Lung (tissue), 12 donors: Measurements from ENCODE around the gene SAMD11. TPM values are rescaled to one million over a fixed set of nuclear protein-coding genes. Genes with fewer than 3 reads are reported as not detected.
"Not testable (repeated sequence)": the region's sequence is repeated elsewhere in the genome, so short reads cannot be mapped to it uniquely, and the experiment has no call there.

Experiments
- ATAC-seq: fragments of 200-7000 bp; cut with Tn5 transposase; one replicate; pipeline ENCODE4 v1.9.1; 2020; ENCODE audit warnings: moderate number of reproducible peaks; ENCODE audit not compliant: insufficient read depth, low FRiP score
- DNase-seq, 3 donors: peaks; one replicate each; pipeline ENCODE4 v3.0.0-alpha.2; 2013 to 2017
- H3K27ac ChIP-seq, 2 donors: one replicate each; pipeline ENCODE4 v1.5.1; 2013; ENCODE audit warnings: mild to moderate bottlenecking in 2 of 2, moderate library complexity in 2 of 2, control low read depth in 1 of 2, inconsistent platforms in 1 of 2, low read depth in 1 of 2, low read length in 1 of 2
- H3K27me3 ChIP-seq, 3 donors: one replicate each; pipeline ENCODE4 v1.5.1; 2013; ENCODE audit warnings: low read length in 2 of 3; ENCODE audit not compliant: control insufficient read depth in 3 of 3, insufficient read depth in 3 of 3
- H3K36me3 ChIP-seq, 4 donors: one replicate each; pipeline ENCODE4 v1.5.1; 2013; ENCODE audit warnings: low read length in 4 of 4, mild to moderate bottlenecking in 1 of 4, moderate library complexity in 1 of 4; ENCODE audit not compliant: control insufficient read depth in 4 of 4, insufficient read depth in 4 of 4
- H3K4me1 ChIP-seq, 5 donors: one replicate each; pipeline ENCODE4 v1.5.1; 2013; ENCODE audit warnings: low read length in 5 of 5, mild to moderate bottlenecking in 2 of 5, moderate library complexity in 1 of 5; ENCODE audit not compliant: control insufficient read depth in 5 of 5, insufficient read depth in 5 of 5
- H3K4me3 ChIP-seq: one replicate; pipeline ENCODE4 v1.5.1; 2013; ENCODE audit warnings: mild to moderate bottlenecking, control low read depth, moderate library complexity
- H3K9ac ChIP-seq, 2 donors: one replicate each; pipeline ENCODE4 v1.5.1; 2013; ENCODE audit warnings: low read length in 2 of 2, control low read depth in 1 of 2; ENCODE audit not compliant: insufficient read depth in 1 of 2
- H3K9me3 ChIP-seq, 4 donors: one replicate each; pipeline ENCODE4 v1.5.1; 2013; ENCODE audit warnings: low read length in 3 of 4, mild to moderate bottlenecking in 1 of 4, moderate library complexity in 1 of 4; ENCODE audit not compliant: control insufficient read depth in 4 of 4, insufficient read depth in 3 of 4
- CTCF ChIP-seq: IDR thresholded peaks from 2 replicates; pipeline ENCODE4 v1.5.1; 2012; ENCODE audit warnings: mild to moderate bottlenecking; ENCODE audit errors: control extremely low read depth, extremely low read depth
- WGBS, 2 donors: extraction: QIAGEN DNeasy Blood & Tissue Kit; methylation state at CpG; one replicate each; pipeline ENCODE4 v1.1.7; 2013; 5-methylcytosine and 5-hydroxymethylcytosine counted together
- polyA plus RNA-seq, 2 donors: library from polyadenylated mRNA; stranded (reverse); fragments of 200-250 nt; gene quantifications; one replicate each; pipeline ENCODE4 v1.2.1, GENCODE V29; 2013
- total RNA-seq, 2 donors: library from RNA; depleted of rRNA in 1 of 2; stranded (reverse); fragments of >200 nt in 1 of 2; gene quantifications; one replicate each; pipeline ENCODE4 v1.2.1, GENCODE V29; 2014 to 2021
- donor health status: control.
- donor health status: control.
- donor health status: Bipolar disorder and iron deficiency.
- donor health status: healthy.
- donor health status: DM: yes; HTN: yes; CAD: no.

SAMD11 gene
- total and polyA plus RNA-seq, 4 donors = 3.7 to 26.3 (median 5.8) TPM

GRCh38 chr1:886311-886710 is 37.4 kb upstream of the SAMD11 start:
- no peak for TF ChIP-seq CTCF
- H3K4me1 ChIP-seq = no peaks in the 10 kb centered on the region
- ATAC-seq = no peak
- no peak overlapping the region for H3K4me3 ChIP-seq
- H3K36me3 ChIP-seq = no peaks in the 10 kb centered on the region
- H3K9ac ChIP-seq = no peak overlapping the region
- H3K27ac ChIP-seq = no peak overlapping the region
- DNase-seq = no peak
- 77 to 80% methylated on average over 1 of the region's 1 CpG for WGBS, 2 donors
- H3K9me3 ChIP-seq = no peaks in the 10 kb centered on the region
- H3K27me3 ChIP-seq = peaks cover 0 to 3% (median 2%) of the 10 kb centered on the region in 3 donors

GRCh38 chr1:886760-887159 is 37.0 kb upstream of the SAMD11 start:
- H3K36me3 ChIP-seq = no peaks in the 10 kb centered on the region
- no peaks in the 10 kb centered on the region for H3K9me3 ChIP-seq
- no peak overlapping the region for H3K27ac ChIP-seq
- no peak overlapping the region for H3K9ac ChIP-seq
- no peaks in the 10 kb centered on the region for H3K4me1 ChIP-seq
- TF ChIP-seq CTCF = no peak
- H3K4me3 ChIP-seq = no peak overlapping the region
- H3K27me3 ChIP-seq = peaks cover 0 to 3% (median 2%) of the 10 kb centered on the region in 3 donors
- 92 to 95% methylated on average over 11 of the region's 11 CpGs for WGBS, 2 donors
- no peak for ATAC-seq
- DNase-seq = no peak

- ATAC-seq (no peak), DNase-seq (no peak)
- Histone ChIP-seq H3K36me3 (no peaks in the 10 kb centered on the region), H3K4me1 (no peaks in the 10 kb centered on the region), H3K9ac (no peak overlapping the region), H3K27me3 (peaks cover 0 to 2% (median 0%) of the 10 kb centered on the region in 3 donors), H3K9me3 (no peaks in the 10 kb centered on the region), H3K4me3 (no peak overlapping the region), H3K27ac (no peak overlapping the region)
- no peak for TF ChIP-seq CTCF
These were observed 35.4 kb upstream of the SAMD11 start for GRCh38 chr1:888297-888696.

GRCh38 chr1:889774-890173 is 33.9 kb upstream of the SAMD11 start:
- not testable (repeated sequence) for H3K9me3 ChIP-seq, H3K4me3 ChIP-seq, DNase-seq, H3K27ac ChIP-seq, H3K4me1 ChIP-seq, H3K36me3 ChIP-seq, ATAC-seq, H3K9ac ChIP-seq, H3K27me3 ChIP-seq
- 89 to 90% methylated on average over 4 of the region's 4 CpGs for whole genome bisulfite sequencing, 2 donors

- 83 to 85% methylated on average over 9 of the region's 9 CpGs for WGBS, 2 donors
- not testable (repeated sequence) for H3K4me3 ChIP-seq, H3K27ac ChIP-seq, H3K9me3 ChIP-seq, H3K4me1 ChIP-seq, H3K36me3 ChIP-seq, ATAC-seq, DNase-seq, H3K27me3 ChIP-seq, H3K9ac ChIP-seq
These were observed 33.5 kb upstream of the SAMD11 start for GRCh38 chr1:890234-890633.
